IMR-90 (cell line): Measurements from ENCODE around the gene EMX2. TPM values are rescaled to one million over a fixed set of nuclear protein-coding genes. Genes with fewer than 3 reads are reported as not detected.

Source experiments
- ATAC-seq: fragments of 200-7000 bp; cut with Tn5 transposase; 2 replicates; pipeline ENCODE4 v1.9.1; 2020; ENCODE audit warnings: low read depth, mild to moderate bottlenecking, moderate library complexity
- BruUV-seq: library from RNA; stranded (reverse); fragments of 400-500 nt; replicated peaks from 2 replicates; lab custom pipeline; 2021; lab: Mats Ljungman, UMichigan
- CTCF ChIA-PET: fragments of 300-600 bp; formaldehyde crosslinking; extraction: SDS; loops from one replicate; lab custom pipeline; 2021; ENCODE audit warnings: antibody characterized with exemption; lab: Yijun Ruan, JAX
- POLR2A ChIA-PET: fragments of 300-600 bp; sonication (Branson Sonifier 250); formaldehyde crosslinking; loops from one replicate; lab custom pipeline; 2022; ENCODE audit warnings: antibody characterized with exemption; ENCODE audit not compliant: unreplicated experiment; lab: Charles Lee
- DNase-seq: peaks from one replicate; pipeline ENCODE4 v3.0.0; 2013
- H2AFZ ChIP-seq: replicated peaks from 2 replicates; pipeline ENCODE3; 2013; ENCODE audit warnings: low read length, mild to moderate bottlenecking; ENCODE audit not compliant: poor library complexity
- H2AK5ac ChIP-seq: 2 replicates; pipeline ENCODE4 v1.6.1; 2013; ENCODE audit warnings: low read depth, low read length, inconsistent platforms
- H2AK9ac ChIP-seq: replicated peaks from 2 replicates; pipeline ENCODE3; 2013; ENCODE audit warnings: mild to moderate bottlenecking, low read depth, low read length, moderate library complexity; ENCODE audit not compliant: poor library complexity
- H2BK120ac ChIP-seq: 2 replicates; pipeline ENCODE4 v1.6.1; 2013; ENCODE audit warnings: low read depth, low read length, inconsistent platforms
- H2BK15ac ChIP-seq: 3 replicates; pipeline ENCODE4 v1.6.1; 2013; ENCODE audit warnings: low read depth, low read length, inconsistent platforms
- H2BK20ac ChIP-seq: 2 replicates; pipeline ENCODE4 v1.6.1; 2013; ENCODE audit warnings: low read depth, mild to moderate bottlenecking, inconsistent platforms, low read length, moderate library complexity
- H2BK5ac ChIP-seq: 2 replicates; pipeline ENCODE4 v1.6.1; 2013; ENCODE audit warnings: mild to moderate bottlenecking, low read depth, low read length, inconsistent platforms; ENCODE audit not compliant: poor library complexity, severe bottlenecking
- H3K14ac ChIP-seq: replicated peaks from 2 replicates; pipeline ENCODE4 v1.6.1; 2013; ENCODE audit warnings: low read depth, low read length, inconsistent platforms
- H3K18ac ChIP-seq: 2 replicates; pipeline ENCODE4 v1.6.1; 2013; ENCODE audit warnings: low read depth, low read length, control low read depth
- H3K23ac ChIP-seq: 2 replicates; pipeline ENCODE4 v1.6.1; 2013; ENCODE audit warnings: low read depth, low read length, inconsistent platforms
- H3K27ac ChIP-seq: 2 replicates; pipeline ENCODE4 v1.5.1; 2013; ENCODE audit warnings: mild to moderate bottlenecking, control low read depth, low read length; ENCODE audit not compliant: insufficient read depth
- H3K27me3 ChIP-seq: 2 replicates; pipeline ENCODE4 v1.6.1; 2013; ENCODE audit warnings: low read length; ENCODE audit not compliant: control insufficient read depth, insufficient read depth
- H3K36me3 ChIP-seq: 2 replicates; pipeline ENCODE4 v1.6.1; 2013; ENCODE audit warnings: low read length, mixed read lengths; ENCODE audit not compliant: control insufficient read depth, insufficient read depth
- H3K4ac ChIP-seq: 2 replicates; pipeline ENCODE4 v1.6.1; 2013; ENCODE audit warnings: low read depth, low read length, inconsistent platforms
- H3K4me1 ChIP-seq: 2 replicates; pipeline ENCODE4 v1.6.1; 2013; ENCODE audit warnings: low read length, mixed read lengths; ENCODE audit not compliant: control insufficient read depth, insufficient read depth
- H3K4me2 ChIP-seq: 2 replicates; pipeline ENCODE4 v1.6.1; 2013; ENCODE audit warnings: low read depth, mild to moderate bottlenecking, control low read depth, low read length, moderate library complexity
- H3K4me3 ChIP-seq: 2 replicates; pipeline ENCODE4 v1.5.1; 2013; ENCODE audit warnings: low read depth, mild to moderate bottlenecking, control low read depth, low read length, moderate library complexity; ENCODE audit not compliant: insufficient read depth
- H3K56ac ChIP-seq: 2 replicates; pipeline ENCODE4 v1.6.1; 2013; ENCODE audit warnings: low read length, inconsistent platforms; ENCODE audit not compliant: insufficient read depth; ENCODE audit errors: extremely low read depth
- H3K79me1 ChIP-seq, 2 experiments: 2 replicates each; pipeline ENCODE4 v1.6.1; 2013; ENCODE audit warnings: low read length in 2 of 2, inconsistent platforms in 1 of 2, low read depth in 1 of 2
- H3K9ac ChIP-seq: 2 replicates; pipeline ENCODE4 v1.6.1; 2013; ENCODE audit warnings: low read depth, low read length, control low read depth
- H3K9me1 ChIP-seq: 2 replicates; pipeline ENCODE4 v1.6.1; 2013; ENCODE audit warnings: low read length, inconsistent platforms; ENCODE audit not compliant: insufficient read depth
- H3K9me3 ChIP-seq: 2 replicates; pipeline ENCODE4 v1.6.1; 2013; ENCODE audit warnings: low read length; ENCODE audit not compliant: control insufficient read depth, insufficient read depth
- H4K20me1 ChIP-seq: 2 replicates; pipeline ENCODE4 v1.6.1; 2013; ENCODE audit warnings: low read length, inconsistent platforms; ENCODE audit not compliant: insufficient read depth
- H4K5ac ChIP-seq: 2 replicates; pipeline ENCODE4 v1.6.1; 2013; ENCODE audit warnings: mild to moderate bottlenecking, low read depth, low read length, control low read depth
- H4K8ac ChIP-seq, 2 experiments: 2 replicates each; pipeline ENCODE4 v1.6.1; 2013; ENCODE audit warnings: low read depth in 2 of 2, low read length in 2 of 2, control low read depth in 1 of 2, inconsistent platforms in 1 of 2
- H4K91ac ChIP-seq: 2 replicates; pipeline ENCODE4 v1.6.1; 2013; ENCODE audit warnings: low read depth, low read length, inconsistent platforms; ENCODE audit not compliant: insufficient read depth
- FOS ChIP-seq: fragments of 150-350 bp; IDR thresholded peaks from 2 replicates; pipeline ENCODE4 v1.6.1; 2016; ENCODE audit warnings: low read depth, low read length
- NFE2L2 ChIP-seq: fragments of 150-350 bp; IDR thresholded peaks from 2 replicates; pipeline ENCODE4 v1.6.1; 2016; ENCODE audit warnings: low read depth, mild to moderate bottlenecking, low read length
- POLR2A ChIP-seq: IDR thresholded peaks from 2 replicates; pipeline ENCODE4 v1.6.1; 2012; ENCODE audit warnings: mild to moderate bottlenecking, low read depth, low read length
- RFX5 ChIP-seq: IDR thresholded peaks from 2 replicates; pipeline ENCODE4 v1.8.0; 2012; ENCODE audit warnings: low read depth, mild to moderate bottlenecking, low read length, moderate library complexity
- whole genome bisulfite sequencing, 2 experiments: methylation state at CpG; one replicate each; pipeline versions ENCODE4 v1.1.5 to v1.1.7; 2013; ENCODE audit warnings: missing lambda C conversion rate in 2 of 2; ENCODE audit not compliant: insufficient read length in 1 of 2; ENCODE audit errors: extremely low coverage in 2 of 2; 5-methylcytosine and 5-hydroxymethylcytosine counted together
- dilution Hi-C: fragments of 300-500 bp; cut with HindIII; formaldehyde crosslinking; loops from one replicate; pipeline ENCODE4 v1.14.3; 2018; ENCODE audit warnings: low sequenced_read_pairs; ENCODE audit not compliant: unreplicated experiment
- in situ Hi-C: fragments of 300-500 bp; cut with MboI; formaldehyde crosslinking; loops from 3 replicates; pipeline ENCODE4 v1.14.3; 2019; ENCODE audit warnings: low sequenced_read_pairs, inconsistent platforms, mixed read lengths
- intact Hi-C: fragments of 100-400 bp; cut with micrococcal nuclease; formaldehyde crosslinking; loops from 2 replicates; pipeline ENCODE4 v1.10.0; 2022
- polyA plus RNA-seq, 3 experiments: library from polyadenylated mRNA; depleted of rRNA; stranded (reverse); fragments of >200 nt; gene quantifications; 2 replicates each; pipeline ENCODE4 v1.2.3, GENCODE V29; 2012; ENCODE audit warnings: low replicate concordance in 1 of 3
- total RNA-seq: library from RNA; depleted of rRNA; stranded (reverse); fragments of >200 nt; gene quantifications from 2 replicates; pipeline ENCODE4 v1.2.3, GENCODE V29; 2012
- TF ChIP-seq, protein P1 (sequence below): fragments of 150-350 bp; IDR thresholded peaks from 2 replicates; pipeline ENCODE4 v1.6.1; 2016; ENCODE audit warnings: low read depth, mild to moderate bottlenecking, low read length, moderate library complexity, borderline replicate concordance

The EMX2 gene
- total and polyA plus RNA-seq, 2 of the 4 experiments (the other 2 are of a cell fraction) = not detected

DNA sequence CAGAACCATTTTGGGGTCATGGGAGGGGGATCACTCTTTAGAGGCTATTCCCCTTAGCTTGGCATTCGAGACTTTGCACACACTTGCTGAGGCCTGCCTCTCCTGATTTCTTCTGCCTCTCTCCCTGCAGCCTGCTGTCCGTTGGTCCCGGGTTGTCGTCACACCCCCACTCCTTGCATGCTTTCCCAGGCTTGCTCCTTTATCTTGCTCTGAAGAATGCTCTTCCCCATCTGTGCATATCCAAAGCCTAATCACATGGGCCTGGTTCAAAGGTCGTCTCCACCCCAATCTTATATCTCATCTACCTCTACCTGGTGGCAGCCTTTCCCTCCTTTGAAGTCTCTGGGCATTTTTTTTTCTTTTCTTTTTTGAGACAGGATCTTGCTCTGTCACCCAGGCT lies 24.3 kb upstream of the EMX2 start:
- H2BK15ac ChIP-seq = no peak overlapping the region
- no peak overlapping the region for H2AK5ac ChIP-seq
- no peaks in the 10 kb centered on the region for H3K9me1 ChIP-seq
- TF ChIP-seq POLR2A (no peak), NFE2L2 (no peak), RFX5 (no peak), FOS (no peak)
- TF ChIP-seq, protein P1, sequence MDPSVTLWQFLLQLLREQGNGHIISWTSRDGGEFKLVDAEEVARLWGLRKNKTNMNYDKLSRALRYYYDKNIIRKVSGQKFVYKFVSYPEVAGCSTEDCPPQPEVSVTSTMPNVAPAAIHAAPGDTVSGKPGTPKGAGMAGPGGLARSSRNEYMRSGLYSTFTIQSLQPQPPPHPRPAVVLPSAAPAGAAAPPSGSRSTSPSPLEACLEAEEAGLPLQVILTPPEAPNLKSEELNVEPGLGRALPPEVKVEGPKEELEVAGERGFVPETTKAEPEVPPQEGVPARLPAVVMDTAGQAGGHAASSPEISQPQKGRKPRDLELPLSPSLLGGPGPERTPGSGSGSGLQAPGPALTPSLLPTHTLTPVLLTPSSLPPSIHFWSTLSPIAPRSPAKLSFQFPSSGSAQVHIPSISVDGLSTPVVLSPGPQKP = no peak
- 10% methylated on average over 2 of the region's 5 CpGs; no CpG with 5 or more reads in 1 of the 2 experiments for WGBS, 2 experiments
- DNase-seq (no peak), ATAC-seq (no peak)
- dilution Hi-C loops (no loop called here), intact Hi-C loops (no loop called here), in situ Hi-C loops (no loop called here)
- no peak overlapping the region for H4K5ac ChIP-seq
- no peak overlapping the region for H2BK20ac ChIP-seq
- no peaks in the 10 kb centered on the region for H4K20me1 ChIP-seq
- no peaks in the 10 kb centered on the region for H3K27me3 ChIP-seq
- H2AFZ ChIP-seq = no peak overlapping the region
- no peaks in the 10 kb centered on the region for H3K4me1 ChIP-seq
- H3K14ac ChIP-seq = no peak overlapping the region
- H4K91ac ChIP-seq = no peak overlapping the region
- ChIA-PET CTCF (interaction anchor here (0.7 kb wide), 1 partner anchor 15 kb away, joined by 5 read pairs; no protein-coding TSS in a partner anchor), POLR2A (no interaction called here)
- H2BK120ac ChIP-seq = no peak overlapping the region
- no peak overlapping the region for H2AK9ac ChIP-seq
- H3K27ac ChIP-seq = no peak overlapping the region
- H3K4me2 ChIP-seq = no peak overlapping the region
- no peaks in the 10 kb centered on the region for H3K36me3 ChIP-seq
- H3K4ac ChIP-seq = no peak overlapping the region
- H3K23ac ChIP-seq = no peak overlapping the region
- no peak overlapping the region for H4K8ac ChIP-seq
- no peak overlapping the region for H3K4me3 ChIP-seq
- H3K56ac ChIP-seq = no peak overlapping the region
- no peaks in the 10 kb centered on the region for H3K79me1 ChIP-seq
- H3K9me3 ChIP-seq = no peaks in the 10 kb centered on the region
- no peak overlapping the region for H3K18ac ChIP-seq
- no peak overlapping the region for H2BK5ac ChIP-seq
- BruUV-seq = no TSS peak
- H3K9ac ChIP-seq = no peak overlapping the region
